Measurements from ENCODE around the gene SORCS2.
A peak's percentile ranks its signal among the peaks of the same experiment; 100 is the strongest.

The SORCS2 gene

DNA sequence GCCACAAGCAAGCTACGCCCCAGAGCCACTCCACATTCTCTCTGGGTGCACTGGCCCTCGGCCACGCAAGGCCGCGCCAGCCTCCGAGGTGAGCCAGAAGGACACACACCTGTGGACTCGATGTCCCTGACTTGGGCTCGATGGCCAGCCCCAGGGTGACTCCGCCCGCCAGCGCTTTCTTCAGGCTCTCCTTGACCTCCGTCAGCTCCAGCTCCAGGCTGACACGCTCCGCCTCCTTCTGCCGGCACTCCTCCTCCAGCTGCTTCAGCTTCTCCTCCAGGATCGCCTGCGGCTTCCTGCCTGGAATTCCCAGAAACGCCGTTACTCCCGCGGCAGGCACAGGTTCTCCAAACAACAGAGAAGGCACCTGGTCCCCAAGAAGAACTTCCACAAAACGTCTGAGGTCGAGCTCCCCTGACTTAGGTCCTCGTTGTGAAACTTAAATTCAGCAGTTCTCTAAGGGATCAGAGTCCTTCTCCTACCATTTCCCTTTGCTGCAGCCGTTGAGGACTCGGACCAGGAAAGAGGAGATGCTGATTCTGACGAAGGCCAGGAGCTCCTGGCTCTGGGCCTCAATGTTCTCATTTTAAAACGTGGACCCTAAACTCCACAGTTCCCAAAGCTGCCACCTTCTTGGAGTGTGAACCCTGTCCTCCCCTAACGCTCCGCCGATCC, 580.5 kb downstream of the SORCS2 start:
- DNase-seq (ENCODE audit: low spot score), result no peak
- Mint-ChIP-seq H3K27me3 (ENCODE audit: low read depth) (no peaks in the 10 kb centered on the region), H3K4me3 (no peak overlapping the region), H3K27ac (no peak overlapping the region), H3K9me3 (no peaks in the 10 kb centered on the region), H3K36me3 (ENCODE audit: low read depth) (no peaks in the 10 kb centered on the region), H3K4me1 (ENCODE audit: low read depth) (peaks cover 20% of the 10 kb centered on the region)

DNA sequence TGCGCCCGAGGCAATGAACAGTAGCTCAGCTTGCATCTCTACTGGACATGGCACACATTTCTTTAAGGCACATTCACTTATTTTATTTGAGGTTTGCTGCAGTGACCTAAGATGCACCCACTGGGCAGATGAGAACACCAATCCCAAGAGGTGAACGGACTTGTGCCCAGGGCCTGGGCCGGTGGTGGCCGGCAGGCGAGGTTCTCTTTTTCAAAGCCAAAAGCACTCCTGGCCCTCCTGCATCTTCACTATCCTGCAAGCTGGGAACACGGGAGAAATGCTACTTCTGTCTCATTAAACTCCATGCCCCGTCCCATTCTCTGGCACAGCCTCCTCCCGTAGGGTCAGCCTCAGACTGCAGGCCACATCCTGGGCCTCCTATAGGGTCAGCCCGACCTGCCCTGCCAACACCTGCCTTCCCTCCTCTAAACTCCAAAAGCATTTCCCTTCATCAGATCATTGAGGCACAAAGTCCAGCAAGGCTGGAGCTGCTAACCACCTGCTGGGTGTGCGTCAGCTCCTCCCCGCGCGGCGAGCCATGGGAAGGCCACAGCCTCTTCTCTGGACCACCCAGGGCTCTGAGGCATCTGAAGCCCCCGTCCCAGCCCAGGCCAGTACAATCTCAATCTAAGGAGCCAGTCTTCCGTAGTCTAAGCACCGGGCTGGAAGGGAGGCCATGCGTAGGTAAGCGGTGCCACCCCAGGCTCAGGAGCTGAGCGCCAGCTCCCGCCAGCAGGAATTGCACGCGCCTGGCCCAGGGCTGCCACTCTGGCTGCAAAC, 581.3 kb downstream of the SORCS2 start:
- Mint-ChIP-seq H3K4me3 (no peak overlapping the region), H3K27ac (no peak overlapping the region), H3K9me3 (no peaks in the 10 kb centered on the region), H3K27me3 (ENCODE audit: low read depth) (no peaks in the 10 kb centered on the region), H3K36me3 (ENCODE audit: low read depth) (no peaks in the 10 kb centered on the region), H3K4me1 (ENCODE audit: low read depth) (peaks cover 20% of the 10 kb centered on the region)
- no peak for DNase-seq (ENCODE audit: low spot score)

DNA sequence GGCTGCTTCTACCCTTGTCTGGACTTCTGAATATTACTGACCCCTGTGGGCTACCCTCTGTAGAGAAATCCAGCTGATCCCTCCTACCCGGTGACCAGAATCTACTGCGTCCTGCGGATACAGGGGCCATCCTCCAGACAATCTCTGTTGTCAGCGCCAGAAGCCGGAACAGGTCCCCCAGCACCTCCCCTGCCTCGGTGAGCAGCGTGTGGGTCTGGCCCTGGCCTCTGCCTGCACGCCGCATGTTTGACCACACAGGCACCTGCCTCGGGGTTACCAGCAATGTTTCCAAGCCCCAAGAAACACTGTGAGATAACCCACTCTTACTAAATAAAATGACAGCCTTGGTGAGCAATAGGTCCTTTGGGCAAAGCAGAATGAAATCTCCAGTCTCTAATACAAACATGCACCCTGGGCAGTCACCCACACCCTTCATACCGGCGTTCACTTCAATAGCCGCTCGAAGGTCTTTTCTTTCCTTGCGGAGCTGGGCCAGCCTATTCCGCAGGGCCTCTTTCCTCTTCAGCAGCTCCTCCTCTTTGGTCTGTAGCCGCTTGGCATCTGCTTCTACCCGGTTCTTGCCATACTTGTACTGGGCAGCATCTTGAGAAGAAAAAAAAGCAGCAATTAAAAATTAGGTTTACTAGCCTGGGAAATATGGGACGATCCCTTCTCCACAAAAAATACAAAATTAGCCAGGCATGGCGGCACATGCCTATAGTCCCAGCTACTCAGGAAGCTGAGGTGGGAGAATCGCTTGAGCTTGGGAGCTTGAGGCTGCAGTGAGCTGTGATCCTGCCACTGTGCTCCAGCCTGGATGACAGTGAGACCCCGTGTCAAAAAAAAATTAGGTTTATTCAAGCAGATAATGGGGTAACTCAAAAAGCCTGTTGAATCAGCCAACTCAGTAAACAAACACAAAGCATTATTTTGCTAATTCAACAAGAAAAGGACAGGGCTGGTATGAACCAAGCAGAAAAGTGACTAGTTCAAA, 582.3 kb downstream of the SORCS2 start:
- Mint-ChIP-seq H3K36me3 (ENCODE audit: low read depth) (no peaks in the 10 kb centered on the region), H3K4me1 (ENCODE audit: low read depth) (peaks cover 24% of the 10 kb centered on the region)

DNA sequence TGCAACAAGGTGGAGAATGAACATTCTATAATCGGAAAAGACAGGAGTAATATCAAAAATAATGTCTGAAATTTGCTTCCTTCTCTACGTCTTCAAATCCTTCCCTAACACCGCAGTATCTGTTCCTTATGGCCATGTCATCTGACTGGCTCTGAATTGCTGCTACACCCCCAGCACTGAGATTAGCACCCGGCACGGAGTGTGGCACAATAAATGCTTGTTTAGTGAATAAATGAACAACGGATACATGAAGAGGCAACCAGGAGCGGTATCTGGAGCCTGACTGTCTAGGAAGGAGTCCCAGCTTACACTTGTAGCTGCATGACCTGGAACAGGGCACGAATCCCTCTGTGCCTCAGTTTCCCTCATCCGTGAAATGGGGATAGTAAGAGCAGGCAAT, 583.1 kb downstream of the SORCS2 start:
- Mint-ChIP-seq H3K27ac (peak overlapping the region; percentile 39), H3K36me3 (ENCODE audit: low read depth) (no peaks in the 10 kb centered on the region), H3K4me1 (ENCODE audit: low read depth) (peaks cover 21% of the 10 kb centered on the region), H3K4me3 (no peak overlapping the region), H3K9me3 (no peaks in the 10 kb centered on the region), H3K27me3 (ENCODE audit: low read depth) (no peaks in the 10 kb centered on the region)
- DNase-seq (ENCODE audit: low spot score), result no peak

More for the DNA sequence above, 582.3 kb downstream of the SORCS2 start:
- no peak for DNase-seq (ENCODE audit: low spot score)
- Mint-ChIP-seq H3K27me3 (ENCODE audit: low read depth) (no peaks in the 10 kb centered on the region), H3K9me3 (no peaks in the 10 kb centered on the region), H3K27ac (no peak overlapping the region), H3K4me3 (no peak overlapping the region)

DNA sequence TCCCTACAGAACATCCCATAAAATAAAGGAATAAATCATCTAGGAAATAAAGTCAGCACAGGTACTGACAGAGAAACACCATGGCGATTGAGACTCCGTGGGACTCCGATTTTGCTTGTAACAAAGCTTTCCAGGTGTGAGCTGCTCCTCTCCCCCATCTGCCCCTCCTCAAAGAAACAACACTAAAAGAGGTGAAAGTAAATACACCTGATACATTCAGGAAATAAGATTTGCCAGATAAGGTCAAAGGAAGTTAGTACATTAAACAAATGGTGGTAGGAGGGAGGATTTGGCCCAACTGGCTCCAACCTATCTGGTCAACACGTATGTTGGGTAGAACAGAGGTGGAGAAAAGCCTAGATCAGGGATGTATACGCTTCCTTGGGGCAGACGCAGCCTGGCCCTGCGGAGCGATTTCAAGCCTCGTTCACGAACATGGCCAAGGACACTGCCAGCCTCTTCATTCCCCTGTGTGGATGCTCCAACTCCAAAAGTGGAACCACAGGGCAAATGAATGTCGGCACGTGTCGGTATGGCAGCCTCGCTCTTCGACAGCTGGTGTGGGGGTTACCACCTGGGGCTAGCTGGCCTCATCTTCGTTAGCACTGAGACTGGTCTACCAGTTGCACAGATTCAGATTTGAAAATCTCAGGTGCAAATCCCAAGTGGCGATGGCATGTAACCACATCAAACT, 584.8 kb downstream of the SORCS2 start:
- no peaks in the 10 kb centered on the region for H3K36me3 Mint-ChIP-seq (ENCODE audit: low read depth)
- no peak for DNase-seq (ENCODE audit: low spot score)
- peaks cover 19% of the 10 kb centered on the region for H3K4me1 Mint-ChIP-seq (ENCODE audit: low read depth)
- no peaks in the 10 kb centered on the region for H3K27me3 Mint-ChIP-seq (ENCODE audit: low read depth)
- H3K27ac Mint-ChIP-seq, result no peak overlapping the region
- H3K4me3 Mint-ChIP-seq, result no peak overlapping the region
- H3K9me3 Mint-ChIP-seq, result no peaks in the 10 kb centered on the region

DNA sequence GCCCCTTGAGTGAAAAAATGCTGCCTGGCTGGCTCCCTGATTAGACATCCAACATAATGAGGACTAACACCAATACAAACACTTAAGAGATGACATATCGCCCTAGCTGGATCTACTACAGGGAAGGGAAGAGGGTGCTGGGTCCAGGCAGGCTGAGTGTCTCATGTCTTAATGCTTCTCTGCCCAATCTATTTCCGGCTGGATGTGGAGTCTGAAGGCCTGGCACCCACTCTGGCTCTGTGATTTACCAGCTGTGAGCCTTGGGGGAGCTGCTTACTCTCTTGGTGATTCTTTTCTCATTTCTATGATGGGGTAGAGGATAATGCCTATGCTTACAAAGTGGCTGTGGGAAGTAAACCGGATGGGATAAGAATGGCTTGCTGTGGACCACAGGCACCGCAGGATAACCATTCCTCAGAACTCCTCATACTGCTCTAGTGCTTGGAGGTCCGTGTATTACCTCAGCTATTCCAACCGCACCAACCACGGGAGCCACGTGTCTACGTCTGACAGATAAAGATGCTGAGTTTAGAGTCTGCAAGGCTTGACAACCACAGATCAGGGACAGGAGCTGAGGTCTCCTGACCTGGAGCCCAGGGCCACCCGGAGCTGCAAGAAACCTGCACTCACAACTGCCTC, 585.7 kb downstream of the SORCS2 start:
- Mint-ChIP-seq H3K27me3 (ENCODE audit: low read depth) (no peaks in the 10 kb centered on the region), H3K27ac (no peak overlapping the region), H3K4me1 (ENCODE audit: low read depth) (peaks cover 19% of the 10 kb centered on the region), H3K36me3 (ENCODE audit: low read depth) (no peaks in the 10 kb centered on the region), H3K4me3 (no peak overlapping the region), H3K9me3 (no peaks in the 10 kb centered on the region)
- no peak for DNase-seq (ENCODE audit: low spot score)

DNA sequence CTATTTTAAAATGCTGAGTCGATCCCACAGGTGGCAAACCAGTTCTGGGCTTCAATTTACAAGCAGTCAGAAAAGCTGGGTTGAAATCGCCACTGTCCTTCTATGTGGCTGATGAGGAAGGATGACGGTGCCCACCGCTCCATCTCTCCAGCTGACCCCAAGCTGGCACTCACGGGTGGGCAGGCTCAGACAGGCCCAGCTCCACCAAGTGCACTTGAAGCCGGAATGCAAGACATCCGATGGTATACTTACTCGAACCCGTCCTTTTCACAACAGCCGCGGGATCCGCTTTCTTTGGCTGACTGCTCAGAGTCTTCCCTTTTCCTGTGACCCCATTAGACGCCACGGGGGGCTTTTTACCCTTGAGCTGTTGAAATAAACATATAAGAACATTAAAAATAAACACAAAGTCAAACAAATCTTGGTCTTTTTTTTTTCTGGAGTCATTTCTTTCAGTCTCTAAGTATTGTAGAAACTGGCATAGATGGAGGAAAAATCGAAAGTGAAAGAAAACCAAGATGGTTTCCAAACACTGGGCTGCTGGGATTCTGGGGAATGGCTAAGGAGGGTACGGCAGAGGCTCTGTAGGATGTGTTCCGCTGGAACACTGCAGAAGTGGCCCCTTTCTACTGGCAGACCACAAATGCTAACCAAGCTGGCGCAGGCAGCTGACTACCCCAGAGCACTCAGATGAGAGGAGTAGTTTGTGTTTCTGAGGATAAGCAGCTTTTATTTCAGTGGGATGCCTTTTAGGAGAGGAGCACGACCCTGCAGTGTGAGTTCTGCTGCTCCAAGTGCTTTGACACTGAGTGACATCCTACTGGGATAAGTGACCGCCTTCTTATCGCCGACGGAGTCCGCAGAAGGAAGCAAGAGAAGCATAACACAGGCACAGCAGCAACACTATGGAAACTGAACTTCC, 586.4 kb downstream of the SORCS2 start:
- H3K27ac Mint-ChIP-seq, result no peak overlapping the region
- H3K36me3 Mint-ChIP-seq (ENCODE audit: low read depth), result no peaks in the 10 kb centered on the region
- no peaks in the 10 kb centered on the region for H3K9me3 Mint-ChIP-seq
- peaks cover 19% of the 10 kb centered on the region for H3K4me1 Mint-ChIP-seq (ENCODE audit: low read depth)
- no peaks in the 10 kb centered on the region for H3K27me3 Mint-ChIP-seq (ENCODE audit: low read depth)
- no peak for DNase-seq (ENCODE audit: low spot score)
- H3K4me3 Mint-ChIP-seq, result no peak overlapping the region

DNA sequence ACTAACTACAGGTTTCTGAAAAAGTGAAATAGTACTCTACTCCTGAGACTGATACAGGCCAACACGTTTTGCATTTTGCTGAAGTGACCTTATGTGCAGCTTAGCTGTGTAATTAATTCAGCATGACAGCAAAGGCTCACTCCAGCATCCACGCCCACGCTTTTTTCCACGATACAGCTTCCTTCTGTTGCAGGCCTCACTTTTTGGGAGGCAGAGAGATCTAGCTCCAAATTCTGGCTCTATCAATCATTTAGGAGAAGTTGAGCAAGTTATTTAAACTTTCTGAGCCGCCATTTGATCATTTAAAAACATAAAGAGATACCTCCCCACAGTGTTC, 587.1 kb downstream of the SORCS2 start:
- no peaks in the 10 kb centered on the region for H3K36me3 Mint-ChIP-seq (ENCODE audit: low read depth)
- H3K4me3 Mint-ChIP-seq, result no peak overlapping the region
- no peak for DNase-seq (ENCODE audit: low spot score)
- peaks cover 19% of the 10 kb centered on the region for H3K4me1 Mint-ChIP-seq (ENCODE audit: low read depth)
- no peaks in the 10 kb centered on the region for H3K9me3 Mint-ChIP-seq
- no peaks in the 10 kb centered on the region for H3K27me3 Mint-ChIP-seq (ENCODE audit: low read depth)
- no peak overlapping the region for H3K27ac Mint-ChIP-seq

DNA sequence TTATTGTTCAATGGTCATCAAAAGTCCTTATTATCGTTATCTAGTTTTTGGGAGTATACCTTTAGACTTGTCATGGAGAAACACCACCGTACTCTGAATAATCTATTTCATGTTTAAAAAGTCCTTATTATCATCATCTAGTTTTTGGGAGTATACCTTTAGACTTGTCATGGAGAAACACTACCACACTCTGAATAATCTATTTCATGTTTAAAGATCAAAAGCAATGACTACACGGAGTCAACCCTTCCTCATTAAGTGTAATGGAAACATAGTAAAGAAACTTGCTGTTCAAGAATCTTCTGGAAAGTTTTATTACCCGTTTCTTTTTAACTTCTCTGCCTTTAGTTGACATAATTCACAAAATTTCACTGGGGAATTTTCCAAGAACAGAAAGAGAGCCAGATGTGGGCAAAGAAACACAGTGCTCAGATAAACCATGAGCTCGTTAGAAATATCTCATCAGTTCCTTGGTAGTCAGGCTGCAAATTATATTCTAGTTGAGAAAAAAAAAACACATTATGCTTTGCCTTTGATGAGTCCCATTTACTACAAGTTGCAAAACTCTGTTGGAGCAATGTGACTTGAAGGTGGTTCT, 588.5 kb downstream of the SORCS2 start:
- no peaks in the 10 kb centered on the region for H3K27me3 Mint-ChIP-seq (ENCODE audit: low read depth)
- peaks cover 19% of the 10 kb centered on the region for H3K4me1 Mint-ChIP-seq (ENCODE audit: low read depth)
- H3K4me3 Mint-ChIP-seq, result peak overlapping the region; percentile 39

DNA sequence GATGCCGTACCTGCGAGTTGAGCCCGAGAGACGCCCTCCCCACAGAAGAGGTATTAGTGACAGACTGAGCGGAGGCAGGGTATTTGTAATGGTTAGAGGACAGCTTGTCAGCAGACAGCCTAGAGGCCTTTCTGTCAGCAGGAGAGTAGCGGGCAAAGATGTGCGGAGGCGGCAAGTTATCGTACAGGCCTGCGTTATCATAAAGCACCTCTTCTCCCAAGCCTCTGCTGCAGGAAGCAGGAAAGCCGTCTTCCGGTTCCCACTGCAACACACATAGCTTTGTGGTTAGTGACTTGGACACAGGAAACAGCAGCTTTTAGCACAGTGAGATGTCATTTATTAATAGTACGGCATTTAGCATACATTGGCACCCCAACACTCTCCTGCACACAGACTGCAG, 589.0 kb downstream of the SORCS2 start:
- H3K4me1 Mint-ChIP-seq (ENCODE audit: low read depth), result peaks cover 19% of the 10 kb centered on the region

More for the DNA sequence above, 588.5 kb downstream of the SORCS2 start:
- peak overlapping the region; percentile 29 for H3K27ac Mint-ChIP-seq
- H3K36me3 Mint-ChIP-seq (ENCODE audit: low read depth), result no peaks in the 10 kb centered on the region
- H3K9me3 Mint-ChIP-seq, result no peaks in the 10 kb centered on the region
- no peak for DNase-seq (ENCODE audit: low spot score)

DNA sequence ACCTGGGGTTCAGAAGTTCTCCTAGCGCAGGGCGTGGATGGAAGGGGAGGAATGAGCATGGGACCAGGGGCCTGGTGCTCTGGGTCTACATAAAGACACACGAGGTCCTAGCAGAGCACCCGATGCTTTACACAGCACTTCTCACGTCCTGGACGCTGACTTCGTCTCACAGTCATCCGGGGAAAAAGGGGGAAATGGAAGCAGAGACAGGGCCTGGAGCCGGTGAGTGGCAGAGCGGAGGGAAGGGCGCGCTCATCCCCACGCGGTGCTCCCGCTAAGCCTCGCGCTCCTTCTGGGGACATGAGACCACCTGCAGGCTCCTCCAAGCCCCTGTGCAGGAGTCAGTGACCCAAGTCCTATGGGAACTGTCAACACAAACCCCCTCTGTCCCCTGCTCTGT, 589.7 kb downstream of the SORCS2 start:
- DNase-seq (ENCODE audit: low spot score), result no peak
- Mint-ChIP-seq H3K36me3 (ENCODE audit: low read depth) (no peaks in the 10 kb centered on the region), H3K9me3 (no peaks in the 10 kb centered on the region), H3K27ac (no peak overlapping the region), H3K27me3 (ENCODE audit: low read depth) (no peaks in the 10 kb centered on the region), H3K4me3 (no peak overlapping the region), H3K4me1 (ENCODE audit: low read depth) (peaks cover 18% of the 10 kb centered on the region)

More for the DNA sequence above, 589.0 kb downstream of the SORCS2 start:
- Mint-ChIP-seq H3K36me3 (ENCODE audit: low read depth) (no peaks in the 10 kb centered on the region), H3K27ac (peak overlapping the region; percentile 29), H3K4me3 (peak overlapping the region; percentile 39), H3K9me3 (no peaks in the 10 kb centered on the region), H3K27me3 (ENCODE audit: low read depth) (no peaks in the 10 kb centered on the region)
- no peak for DNase-seq (ENCODE audit: low spot score)

DNA sequence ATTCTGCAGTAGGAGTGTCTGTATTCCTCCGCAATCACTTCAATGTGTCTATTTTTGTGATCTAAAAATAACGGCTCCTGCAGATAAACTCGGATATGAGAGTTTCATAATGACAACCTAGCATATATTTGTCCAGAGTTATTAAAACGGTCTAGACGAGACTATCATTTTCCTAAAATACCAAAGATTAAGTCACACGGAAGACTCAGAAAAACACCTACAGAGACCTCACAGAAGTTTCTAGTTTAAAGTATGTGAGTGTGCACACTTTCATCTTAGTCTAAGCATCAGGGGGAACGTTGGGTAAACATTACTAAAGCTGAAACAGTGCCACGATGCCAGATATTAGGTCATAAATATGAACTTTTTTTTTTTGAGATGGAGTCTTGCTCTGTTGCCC, 590.4 kb downstream of the SORCS2 start:
- Mint-ChIP-seq H3K4me3 (no peak overlapping the region), H3K4me1 (ENCODE audit: low read depth) (peaks cover 15% of the 10 kb centered on the region), H3K9me3 (no peaks in the 10 kb centered on the region), H3K27me3 (ENCODE audit: low read depth) (no peaks in the 10 kb centered on the region), H3K27ac (peak overlapping the region; percentile 23), H3K36me3 (ENCODE audit: low read depth) (no peaks in the 10 kb centered on the region)
- DNase-seq (ENCODE audit: low spot score), result no peak
